GM21529 (cell line): ENCODE measurements around the gene CCL16.
"Not testable (repeated sequence)": the region's sequence is repeated elsewhere in the genome, so short reads cannot be mapped to it uniquely, and the experiment has no call there.

ENCODE experiments used
- ATAC-seq: cut with Tn5 transposase; IDR thresholded peaks from one replicate; pipeline ENCODE4 v1.9.1; 2021; ENCODE audit not compliant: unreplicated experiment

Gene CCL16

DNA sequence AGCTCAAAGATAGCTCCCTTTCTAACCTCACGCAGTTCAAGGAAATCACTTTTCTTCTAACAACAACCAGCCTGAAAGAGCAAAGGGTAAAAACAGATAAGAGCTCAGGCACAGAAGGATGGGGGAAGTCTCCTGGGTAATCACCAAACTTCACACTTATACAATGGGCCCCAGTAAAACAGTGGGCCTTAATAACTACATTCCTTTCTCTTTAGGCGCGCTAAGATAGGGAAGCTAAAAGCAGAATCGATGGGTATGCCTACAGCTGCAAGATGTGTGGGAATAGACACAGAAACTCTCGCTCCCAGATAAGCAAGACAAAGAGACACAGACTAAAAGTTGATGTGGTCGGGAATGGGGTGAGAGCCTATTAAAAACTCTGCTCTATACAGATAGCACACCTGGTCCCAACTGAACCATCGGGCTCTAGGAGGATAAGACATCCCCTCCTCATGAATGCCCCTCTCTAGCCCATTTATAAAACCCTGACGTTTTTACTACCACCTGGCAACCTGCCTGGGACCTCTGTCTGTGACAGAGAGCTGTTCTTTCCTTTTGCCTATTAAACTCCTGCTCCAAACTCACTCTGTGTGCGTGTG lies 38.6 kb downstream of the CCL16 start:
- ATAC-seq = no peak

DNA sequence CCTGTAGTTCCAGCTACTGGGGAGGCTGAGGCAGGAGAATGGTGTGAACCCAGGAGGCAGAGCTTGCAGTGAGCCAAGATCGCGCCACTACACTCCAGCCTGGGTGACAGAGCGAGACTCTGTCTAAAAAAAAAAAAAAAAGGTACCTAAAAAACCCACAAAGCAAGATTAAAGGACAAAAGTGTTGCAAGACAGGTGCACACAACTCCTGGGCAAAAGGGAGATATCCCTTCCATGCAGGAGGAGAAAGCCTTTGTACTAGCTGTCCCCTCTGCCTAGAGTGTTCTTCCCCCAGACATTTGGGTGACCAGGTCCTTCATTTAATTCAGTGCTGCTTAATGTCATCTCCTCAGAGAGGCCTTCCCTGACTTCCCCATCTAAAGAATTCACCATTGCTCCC lies 42.8 kb downstream of the CCL16 start:
- ATAC-seq = not testable (repeated sequence)

DNA sequence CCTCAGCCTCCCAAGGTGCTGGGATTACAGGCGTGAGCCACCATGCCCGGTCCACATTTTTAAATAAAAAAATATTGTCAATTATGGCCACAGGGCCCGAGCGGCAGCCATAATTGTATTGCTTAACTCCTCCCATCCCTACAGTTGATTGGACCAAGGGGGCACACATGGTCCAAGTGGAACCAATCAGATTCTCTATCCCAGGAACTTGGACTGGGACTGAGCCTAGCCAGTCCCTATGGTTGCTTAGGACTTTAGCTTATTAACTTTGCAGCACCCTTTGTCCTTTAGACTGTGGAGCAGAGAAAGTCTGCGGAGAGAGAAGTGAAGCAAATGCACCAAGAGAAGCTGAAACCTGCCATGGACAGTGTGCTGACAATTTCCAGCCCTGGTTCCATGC lies 45.2 kb downstream of the CCL16 start:
- no peak for ATAC-seq

DNA sequence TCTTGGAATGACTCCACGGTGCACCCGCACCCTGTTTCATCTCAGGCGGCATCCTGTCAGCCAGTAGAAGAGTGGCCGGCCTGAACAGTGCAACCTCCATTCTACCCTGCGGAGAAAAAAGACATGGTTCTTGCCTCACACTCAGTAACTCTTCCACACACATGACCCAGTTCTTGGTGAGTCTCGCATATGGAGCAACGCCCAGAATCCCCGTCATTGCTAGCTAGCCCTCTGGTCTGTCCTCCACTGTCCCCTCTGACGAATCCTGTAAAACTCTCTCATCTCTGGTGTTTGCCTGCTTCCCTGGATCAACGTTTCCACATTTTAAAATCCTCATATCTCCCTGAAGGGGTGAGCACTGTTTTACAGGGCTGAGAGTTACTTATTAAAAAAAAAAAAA lies 46.5 kb downstream of the CCL16 start:
- ATAC-seq = no peak

DNA sequence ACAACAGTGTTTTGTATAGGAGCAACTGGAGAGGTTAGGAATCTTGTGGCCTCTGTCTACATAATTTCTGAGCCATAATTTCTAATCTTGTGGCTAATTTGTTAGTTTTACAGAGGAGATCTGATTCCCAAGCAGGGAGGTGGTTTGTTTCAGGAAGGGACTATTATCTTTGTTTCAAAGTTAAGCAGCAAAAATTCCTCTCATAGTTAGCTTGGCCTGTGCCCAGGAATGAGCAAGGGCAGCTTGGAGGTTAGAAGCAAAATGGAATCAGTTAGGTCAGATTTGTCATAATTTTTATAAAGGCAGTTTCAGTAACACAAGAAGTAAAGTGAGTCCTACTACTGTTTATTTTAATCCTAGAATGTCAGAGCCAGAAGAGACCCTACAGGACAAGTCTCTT lies 48.7 kb downstream of the CCL16 start:
- ATAC-seq = no peak

DNA sequence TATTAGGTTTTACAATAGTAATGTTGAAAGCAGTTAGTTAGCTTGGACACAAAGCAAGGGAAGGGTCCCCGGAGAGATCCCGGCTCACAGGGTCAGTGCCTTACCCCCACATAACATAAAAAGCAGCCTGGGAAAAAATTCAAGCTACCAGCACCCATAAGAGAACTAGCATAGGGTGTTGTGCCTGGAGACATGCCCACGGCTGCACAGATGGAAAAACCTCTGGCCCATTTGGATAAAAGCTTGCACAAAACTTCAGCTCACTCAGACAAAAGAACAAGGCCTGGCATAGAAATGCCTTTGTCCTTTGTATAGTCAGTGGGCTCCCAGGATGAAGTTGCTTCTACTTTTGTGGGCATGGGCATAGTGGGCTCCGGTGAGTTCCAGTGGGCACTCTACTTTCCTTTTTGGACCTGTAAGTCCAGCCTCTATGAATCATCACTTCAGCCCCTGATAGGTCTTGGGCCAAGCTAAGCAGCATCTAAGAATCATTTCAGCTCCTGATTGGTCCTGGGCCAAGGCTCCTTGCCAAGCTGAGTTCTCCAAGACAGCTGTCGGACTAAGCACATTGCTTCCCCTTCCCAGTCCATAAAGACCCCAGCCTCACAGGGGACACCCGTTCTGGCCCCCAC lies 49.4 kb downstream of the CCL16 start:
- ATAC-seq = no peak

DNA sequence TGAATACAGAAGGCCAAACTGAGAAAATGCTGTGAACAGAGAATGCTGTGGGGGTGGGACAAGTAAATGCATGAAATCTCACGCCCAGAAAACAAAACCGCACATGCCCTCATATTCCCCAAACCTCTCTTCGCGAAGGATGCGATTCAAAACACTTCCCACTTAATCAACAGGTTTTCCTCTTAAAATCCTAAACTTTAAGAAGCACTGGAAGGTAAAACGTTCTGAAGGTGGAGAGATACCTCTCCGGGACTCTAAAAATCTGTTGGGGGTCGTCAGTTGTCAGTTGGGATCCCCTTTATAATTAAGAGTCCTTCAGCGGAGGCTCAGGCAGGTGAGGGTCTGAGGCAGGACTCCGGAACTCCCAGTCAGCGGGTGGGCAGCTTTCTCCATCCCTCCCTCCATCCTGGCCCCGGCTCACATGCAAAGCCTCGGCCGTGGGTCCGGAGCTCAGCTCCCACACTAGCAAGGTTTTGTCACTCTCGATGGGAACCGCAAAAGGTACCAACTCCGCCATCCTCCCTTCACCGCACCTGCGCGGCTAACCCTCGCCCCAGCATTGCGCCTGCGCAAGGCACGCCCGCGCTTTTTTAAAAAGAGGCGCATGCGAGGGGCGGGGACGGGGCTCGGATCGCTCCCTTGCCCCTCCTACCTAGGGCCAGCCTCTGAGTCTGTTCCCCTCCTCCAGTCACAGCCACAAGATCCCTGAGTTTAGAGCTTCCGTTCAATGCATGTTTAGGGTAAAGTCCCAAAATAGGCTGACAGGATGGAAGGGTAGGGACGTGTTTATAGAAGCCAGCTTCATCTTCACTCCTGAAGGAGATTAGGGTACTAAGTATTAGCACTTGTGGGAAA lies 50.9 kb downstream of the CCL16 start, which contains the start of gene RDM1:
RDM1 (minus strand) TSS at position 563 of the 855 bp plus-strand sequence; CDS start at position 517, 46 bp downstream.
- no peak for ATAC-seq

DNA sequence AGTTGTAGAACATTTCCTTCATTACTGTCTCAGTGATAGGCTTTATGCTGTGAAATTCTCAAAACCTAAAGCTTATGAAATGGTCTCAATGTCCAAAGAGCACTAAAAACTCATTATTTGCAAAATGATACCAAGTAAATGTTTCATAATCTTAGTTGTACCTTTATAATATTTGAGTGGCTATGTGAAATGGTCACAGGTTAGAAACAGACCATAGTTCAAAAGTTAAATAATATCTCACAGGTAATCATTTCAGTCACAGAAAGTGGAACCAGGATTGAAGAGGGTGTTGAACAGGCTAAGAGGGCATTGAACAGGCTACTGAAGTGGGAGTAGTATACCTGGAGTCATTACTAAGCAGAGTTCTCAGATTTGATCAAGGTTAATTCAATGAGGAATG lies 53.6 kb downstream of the CCL16 start:
- ATAC-seq = no peak
